Pons (tissue), 1 donor: ENCODE measurements around the gene ADAMTSL1.

Source experiments
- DNase-seq: peaks from one replicate; pipeline ENCODE4 v3.0.0-alpha.2; 2016; ENCODE audit warnings: low spot score

ADAMTSL1 gene

DNA sequence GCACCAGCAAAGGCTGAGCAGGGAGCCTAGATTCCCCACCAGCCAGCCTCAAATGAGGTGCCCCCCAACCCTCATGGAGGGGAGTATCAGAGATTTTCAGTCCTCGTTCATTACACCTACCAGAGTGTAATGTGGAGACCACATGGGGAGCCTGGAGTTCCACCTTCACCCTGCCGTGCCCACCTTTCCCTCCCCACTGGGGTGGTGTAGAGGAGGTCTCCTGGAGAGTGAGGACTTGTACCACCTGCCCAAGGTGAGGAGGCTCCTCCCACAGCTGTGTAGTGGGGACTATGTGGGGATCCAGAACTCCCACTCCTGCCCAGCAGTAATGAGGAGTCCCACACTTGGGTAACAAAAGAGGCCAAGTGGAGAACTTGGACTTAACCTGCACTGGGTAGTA is 337.2 kb downstream of the ADAMTSL1 start:
- no peak for DNase-seq

DNA sequence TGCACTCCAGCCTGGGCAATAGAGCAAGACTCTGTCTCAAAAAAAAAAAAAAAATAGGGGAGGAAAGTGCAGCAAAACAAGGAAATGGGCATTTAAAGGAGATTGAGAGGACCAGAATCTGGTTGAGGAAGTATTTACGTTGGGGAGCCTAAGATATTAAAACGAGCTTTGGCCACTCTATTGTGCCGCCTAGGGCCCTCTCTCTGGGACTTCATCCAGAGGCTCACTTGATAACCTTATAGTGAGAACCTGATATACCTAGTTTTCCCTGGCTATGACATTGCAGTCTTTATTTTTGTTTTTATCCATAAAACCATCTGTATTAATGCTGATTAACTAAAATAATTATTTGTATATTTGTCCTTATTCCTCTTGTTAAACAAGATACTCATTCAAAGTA is 345.5 kb downstream of the ADAMTSL1 start:
- no peak for DNase-seq

DNA sequence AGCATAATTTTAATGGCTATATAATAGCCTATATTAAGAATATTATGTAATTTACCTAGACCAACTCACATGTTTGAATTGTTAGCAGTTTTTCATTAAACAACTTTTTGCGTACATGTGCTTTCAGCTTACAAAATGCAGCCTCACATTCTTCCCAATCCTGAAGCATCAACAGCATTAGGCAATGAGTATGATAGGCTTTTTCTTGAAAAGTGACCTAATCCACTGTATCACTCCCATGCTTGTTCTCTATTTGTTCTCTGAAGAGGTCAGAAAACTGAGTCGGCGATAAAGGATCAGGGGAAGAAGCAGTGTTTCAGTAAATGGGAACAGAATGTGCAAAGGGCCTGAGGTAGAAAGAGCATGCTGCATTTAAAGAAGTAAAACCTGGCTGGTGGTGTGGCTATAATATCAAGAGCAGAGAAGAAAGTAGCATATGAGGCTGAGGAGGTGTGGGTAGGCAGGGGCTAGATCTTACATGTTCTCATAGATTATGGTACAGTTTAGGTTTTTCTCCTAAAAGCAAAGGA is 346.7 kb downstream of the ADAMTSL1 start:
- no peak for DNase-seq

DNA sequence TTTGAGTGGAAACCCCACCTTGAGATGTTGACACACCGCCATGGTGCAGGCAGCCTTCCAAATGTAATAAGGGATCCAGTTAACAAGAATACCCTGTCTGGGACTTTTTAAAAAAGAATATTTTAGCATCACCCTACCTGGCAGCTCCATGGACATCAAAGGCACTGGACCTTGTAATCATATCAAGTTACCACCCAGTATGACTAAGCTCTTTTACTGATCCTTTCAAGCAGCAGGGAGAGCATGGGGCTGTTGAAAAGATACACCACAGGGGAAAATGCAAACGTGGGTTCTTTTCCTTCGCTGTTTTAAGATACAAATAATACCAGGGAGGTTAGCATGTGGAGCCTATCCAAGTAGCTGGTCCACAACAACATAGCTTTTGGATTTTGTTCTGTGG is 347.8 kb downstream of the ADAMTSL1 start:
- DNase-seq = no peak

DNA sequence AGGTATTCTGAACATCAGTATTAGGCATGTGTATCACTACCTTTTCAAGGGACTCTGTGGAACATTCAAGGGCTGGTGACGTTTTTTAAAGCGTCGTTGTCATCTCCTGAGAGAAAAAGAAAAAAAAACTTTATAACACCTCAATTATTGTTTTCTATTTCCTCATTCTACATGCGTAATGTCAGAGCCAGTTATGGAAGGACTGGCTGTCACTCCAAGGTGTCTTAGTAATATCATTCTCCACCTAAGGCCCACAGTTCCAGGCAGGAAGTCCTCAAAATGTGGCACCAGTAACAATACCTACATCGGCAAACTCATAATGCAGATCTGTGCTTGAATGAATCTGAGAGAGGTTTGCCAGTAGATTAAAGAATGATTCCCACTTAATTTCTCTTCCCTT is 348.9 kb downstream of the ADAMTSL1 start:
- no peak for DNase-seq

DNA sequence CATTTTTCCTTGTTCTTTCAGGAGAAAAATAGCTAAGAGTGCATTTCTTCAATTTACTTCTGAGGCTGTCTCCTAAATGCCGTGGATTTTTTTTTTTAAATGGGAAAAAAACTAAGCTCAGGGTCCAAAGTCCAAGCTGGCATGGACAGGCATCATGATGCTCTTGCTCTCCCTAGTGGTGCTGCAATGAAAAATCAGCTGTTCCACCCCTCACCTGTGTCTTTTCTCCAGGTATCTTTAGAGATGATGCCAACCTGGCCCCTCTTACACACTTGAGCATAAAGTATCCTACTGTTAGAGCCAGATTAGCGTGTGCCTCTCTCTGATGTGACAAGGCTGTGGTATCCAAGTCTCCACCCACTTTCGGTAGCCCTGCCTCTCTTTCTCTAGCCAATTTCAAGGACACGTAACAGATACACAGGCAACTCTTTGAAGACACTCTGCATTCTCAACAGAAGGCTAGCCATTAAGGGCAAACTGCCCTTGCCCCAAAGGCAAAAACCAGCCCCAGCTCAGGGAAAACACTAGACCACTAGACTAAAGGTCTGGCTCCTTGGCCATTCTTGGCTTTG is 350.2 kb downstream of the ADAMTSL1 start:
- DNase-seq = peak; percentile 9

DNA sequence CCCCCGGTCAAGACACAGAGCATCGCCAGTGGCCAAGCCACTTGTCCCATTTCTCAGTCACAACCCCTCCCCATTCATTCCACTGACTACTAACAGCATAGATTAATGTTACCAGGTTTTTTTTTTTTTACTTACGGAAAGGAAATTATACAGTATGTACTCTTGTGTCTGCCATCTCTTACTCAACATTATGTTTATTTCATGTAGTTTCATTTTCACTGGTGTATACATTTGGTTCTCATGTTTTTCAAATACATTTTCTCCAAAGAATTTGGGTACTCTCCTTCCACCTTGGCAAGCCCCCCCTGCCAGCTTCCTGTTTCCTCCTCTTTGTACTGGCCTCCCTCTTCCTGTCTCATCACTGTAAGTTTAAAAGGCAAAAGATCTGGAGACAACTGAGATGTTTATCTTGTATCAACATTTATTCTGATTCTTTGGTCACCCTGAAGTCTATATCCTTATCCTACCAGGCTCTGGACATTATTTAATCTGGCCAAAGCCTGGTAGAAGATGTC is 351.8 kb downstream of the ADAMTSL1 start:
- no peak for DNase-seq

DNA sequence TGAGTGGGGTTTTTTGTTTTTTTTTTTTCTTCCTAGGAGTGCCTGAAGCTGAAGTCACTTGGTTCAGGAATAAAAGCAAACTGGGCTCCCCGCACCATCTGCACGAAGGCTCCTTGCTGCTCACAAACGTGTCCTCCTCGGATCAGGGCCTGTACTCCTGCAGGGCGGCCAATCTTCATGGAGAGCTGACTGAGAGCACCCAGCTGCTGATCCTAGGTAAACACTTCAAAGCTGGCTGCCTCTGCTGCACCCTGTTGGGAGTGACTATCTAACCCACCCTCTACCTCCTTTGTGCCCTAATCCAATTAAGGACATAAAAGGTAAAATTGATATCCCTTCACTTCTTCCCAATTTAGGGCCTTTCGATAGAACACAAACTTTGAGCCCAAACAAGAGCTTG is 352.3 kb downstream of the ADAMTSL1 start:
- DNase-seq = no peak

DNA sequence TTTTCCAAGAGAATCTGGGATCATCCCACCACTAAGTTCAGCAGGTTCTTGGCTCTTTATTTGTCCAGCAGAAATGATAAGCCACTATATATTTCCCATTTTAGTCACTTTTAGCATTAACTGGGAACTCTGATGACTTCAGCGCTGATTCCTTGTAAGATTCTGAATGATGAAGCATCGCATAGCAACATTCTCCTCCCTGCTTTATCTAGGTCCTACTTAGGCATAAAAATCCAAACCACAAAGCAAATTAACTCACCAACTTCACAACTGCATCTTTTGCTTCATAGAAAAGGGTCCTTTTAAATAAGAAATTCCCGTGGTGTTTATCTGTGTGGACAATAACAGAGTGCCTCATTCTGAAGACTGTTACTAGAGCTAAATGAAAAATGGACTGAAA is 355.1 kb downstream of the ADAMTSL1 start:
- DNase-seq = no peak

DNA sequence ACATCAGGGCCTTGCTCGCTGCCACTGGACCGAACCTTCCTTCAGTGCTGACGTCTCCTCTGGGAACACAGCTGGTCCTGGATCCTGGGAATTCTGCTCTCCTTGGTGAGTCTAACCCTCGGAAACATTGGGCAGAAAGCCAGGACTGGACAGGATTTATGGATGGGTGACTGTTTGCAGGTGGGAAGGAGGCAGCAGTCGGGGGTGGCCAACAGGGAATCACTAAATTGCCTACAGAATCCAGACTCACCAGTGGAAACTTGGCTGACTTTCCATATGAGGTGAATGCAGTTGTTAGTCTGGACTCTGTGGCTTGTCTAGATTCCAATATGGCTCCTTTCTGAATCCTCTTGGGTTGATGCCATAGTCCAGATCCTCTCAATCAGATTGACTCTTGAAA is 355.9 kb downstream of the ADAMTSL1 start:
- no peak for DNase-seq

DNA sequence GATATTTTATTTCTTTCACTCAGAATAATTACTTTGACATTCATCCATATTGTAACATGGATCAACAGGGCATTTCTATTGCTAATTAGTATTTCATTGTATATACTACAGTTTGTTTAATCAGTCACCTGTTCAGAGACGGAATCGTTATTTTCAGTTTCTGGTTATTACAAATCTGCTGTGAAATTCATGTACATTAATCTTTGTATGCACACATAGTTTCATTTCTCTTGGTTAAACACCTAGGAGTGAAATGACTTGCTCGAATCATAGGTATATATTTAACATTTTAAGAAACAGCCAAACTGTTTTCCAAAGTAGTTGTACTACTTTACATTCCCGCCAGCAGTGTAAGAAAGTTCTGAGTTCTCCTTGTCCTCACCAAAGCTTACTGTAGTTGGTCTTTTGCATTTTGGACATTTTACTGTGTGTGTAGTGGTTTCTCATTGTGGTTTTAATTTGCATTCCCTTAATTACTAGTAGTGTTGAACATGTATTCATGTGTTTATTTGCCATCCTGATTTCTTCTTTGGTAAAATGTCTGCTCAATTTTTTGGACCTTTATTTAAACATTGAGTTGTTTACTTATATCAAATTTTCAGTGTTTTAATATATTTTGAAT is 360.9 kb downstream of the ADAMTSL1 start:
- DNase-seq = no peak

DNA sequence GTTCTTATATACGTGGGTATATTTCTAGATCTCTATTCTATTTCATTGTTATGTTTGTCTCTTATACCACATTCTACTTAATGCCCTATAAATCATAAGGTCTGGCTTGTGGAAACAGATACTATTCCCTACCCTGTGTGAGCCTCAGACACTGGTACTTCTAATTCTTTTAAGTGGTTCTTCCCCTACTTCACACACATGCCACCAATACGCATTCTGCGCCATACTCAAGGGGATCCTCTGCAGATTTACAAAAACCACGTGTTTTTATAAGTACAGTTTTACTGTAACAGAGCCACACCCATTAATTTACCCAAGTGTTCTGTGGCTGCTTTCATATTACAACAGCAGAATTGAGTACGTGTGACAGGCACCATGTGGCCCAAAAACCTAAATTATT is 363.4 kb downstream of the ADAMTSL1 start:
- DNase-seq = no peak

DNA sequence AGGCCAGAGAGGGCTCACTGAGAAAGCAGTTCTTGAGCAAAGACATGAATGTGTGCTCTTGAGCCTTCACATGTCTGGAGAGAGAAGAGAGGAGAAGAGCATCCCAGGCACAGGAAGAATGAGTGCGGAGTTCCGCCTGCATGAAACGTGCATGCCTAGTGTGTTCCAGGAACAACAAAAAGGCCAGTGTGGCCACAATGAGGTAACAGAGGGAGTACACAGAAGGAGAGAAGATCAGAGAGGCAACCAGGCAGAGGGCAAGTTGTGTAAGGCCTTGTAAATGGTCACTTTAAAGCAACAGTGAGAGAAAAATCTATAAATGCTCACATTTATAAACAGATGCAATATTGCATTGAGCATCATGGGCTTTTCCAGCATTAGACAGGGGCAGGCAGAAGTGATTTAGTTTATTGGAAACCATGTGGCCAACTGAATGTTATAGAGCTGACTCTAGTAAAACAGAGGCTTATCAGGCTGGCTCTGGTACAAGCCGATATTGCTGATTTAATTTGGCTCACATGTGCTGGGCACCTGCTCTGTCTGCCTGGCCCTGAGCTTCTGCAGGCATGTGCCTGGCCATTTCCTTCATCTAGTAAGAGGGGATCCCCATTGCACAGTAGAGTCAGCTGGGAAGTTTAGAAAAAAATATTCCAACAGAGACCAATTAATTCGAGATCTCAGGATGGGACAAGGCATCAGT is 373.8 kb downstream of the ADAMTSL1 start:
- no peak for DNase-seq

DNA sequence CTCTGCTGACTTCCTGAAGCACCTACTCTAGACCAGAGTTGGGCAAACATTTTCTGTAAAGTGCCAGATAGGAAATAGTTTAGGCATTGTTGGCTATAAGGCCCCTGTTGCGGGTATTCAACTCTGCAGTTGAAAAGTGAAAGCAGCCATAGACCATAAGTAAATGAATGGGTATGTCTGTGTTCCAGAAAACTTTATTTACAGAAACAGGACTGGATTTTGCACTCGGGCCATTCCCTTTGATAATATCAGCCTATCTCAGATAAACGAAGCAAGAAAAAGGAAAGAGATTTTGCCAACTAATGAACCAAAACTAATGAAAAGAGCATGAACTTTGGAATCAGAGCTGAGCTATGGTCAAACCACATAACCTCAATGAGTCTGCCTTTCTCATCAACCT is 374.7 kb downstream of the ADAMTSL1 start:
- DNase-seq = no peak

DNA sequence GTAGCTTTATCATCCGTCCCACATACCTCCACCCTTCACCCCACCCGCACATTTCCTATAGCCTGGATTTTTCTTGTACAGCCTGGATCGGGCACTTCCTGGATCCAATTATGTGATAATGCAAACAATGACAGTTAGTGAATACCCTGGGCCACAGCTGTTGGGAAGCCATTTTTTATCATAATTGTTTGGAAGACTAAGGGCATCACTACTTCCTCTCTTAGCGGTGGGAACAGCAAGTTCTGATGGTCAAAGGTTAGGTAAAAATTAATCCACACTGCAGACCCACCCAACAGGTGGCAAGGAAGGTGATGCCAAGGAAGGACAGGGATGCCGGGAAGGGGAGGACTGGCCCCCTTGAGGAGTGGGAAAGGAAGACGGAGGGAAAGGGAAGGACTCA is 375.3 kb downstream of the ADAMTSL1 start:
- no peak for DNase-seq

DNA sequence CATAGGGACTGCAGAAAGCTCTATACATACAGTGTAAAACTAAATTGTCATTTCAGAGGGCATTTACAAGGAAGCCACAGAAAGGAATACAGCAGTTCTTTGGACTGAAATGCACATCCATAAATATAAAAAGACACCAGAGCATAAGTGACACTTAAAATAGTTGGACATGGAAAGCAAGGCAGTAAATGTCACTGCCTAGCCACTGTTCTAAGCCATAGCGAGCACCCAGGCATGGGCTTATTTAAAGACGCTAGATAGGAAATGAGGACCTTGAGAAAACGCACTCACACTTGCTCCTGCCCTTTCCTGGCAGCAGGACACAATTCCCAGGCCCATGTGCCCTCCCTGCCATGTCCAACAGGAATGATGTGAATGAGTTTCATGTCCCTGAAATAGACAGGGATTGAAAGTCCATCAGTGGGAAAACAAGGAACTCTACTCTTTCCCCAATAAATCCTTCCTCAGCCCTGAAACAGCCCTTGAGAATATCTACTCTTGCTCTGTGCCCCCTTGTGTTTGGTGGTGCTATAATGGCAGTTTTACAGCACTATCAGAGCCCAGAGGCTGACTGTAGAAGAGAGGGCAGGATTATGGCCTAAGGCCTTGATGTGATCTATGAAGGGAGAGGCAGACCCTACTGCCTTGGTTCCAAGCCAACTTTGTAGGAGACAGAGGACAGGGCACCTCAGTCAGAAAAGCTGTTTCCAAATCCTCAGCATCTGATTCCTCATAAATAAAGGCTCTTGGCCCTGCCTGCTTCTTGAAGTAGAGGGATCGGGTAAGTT is 376.1 kb downstream of the ADAMTSL1 start:
- DNase-seq = no peak

DNA sequence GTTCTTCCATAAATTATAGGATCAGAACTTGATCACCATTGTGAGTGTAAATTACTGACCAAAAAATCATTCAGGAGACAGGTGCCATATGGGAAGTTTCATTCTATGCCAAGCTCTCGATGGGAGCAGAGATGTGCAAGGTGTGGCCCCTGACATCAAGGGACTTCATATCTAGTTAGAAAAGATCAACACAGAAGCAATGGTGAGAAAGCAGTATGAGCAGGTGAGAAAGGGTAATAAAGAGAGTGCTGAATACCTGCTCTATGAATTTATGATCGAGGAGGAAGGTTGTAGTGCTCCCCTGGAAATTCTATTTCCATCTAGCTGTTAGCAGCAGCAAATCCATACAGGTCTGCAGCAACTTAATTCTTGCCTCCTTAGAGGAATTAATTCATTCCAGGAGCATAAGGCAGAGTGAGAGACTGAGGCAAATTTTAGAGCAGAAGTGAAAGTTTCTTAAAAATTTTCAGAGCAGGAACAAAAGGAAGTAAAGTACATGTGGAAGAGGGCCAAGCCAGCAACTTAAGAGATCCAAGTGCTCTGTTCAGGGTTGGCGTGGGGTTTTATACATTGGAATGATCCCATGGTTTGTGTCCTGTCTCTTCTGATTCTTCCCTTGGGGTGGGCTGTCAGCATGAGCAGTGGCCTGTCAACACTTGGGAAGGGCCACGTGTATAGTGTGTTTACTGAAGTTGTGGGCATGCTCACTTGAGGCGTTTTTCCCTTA is 377.3 kb downstream of the ADAMTSL1 start:
- no peak for DNase-seq

DNA sequence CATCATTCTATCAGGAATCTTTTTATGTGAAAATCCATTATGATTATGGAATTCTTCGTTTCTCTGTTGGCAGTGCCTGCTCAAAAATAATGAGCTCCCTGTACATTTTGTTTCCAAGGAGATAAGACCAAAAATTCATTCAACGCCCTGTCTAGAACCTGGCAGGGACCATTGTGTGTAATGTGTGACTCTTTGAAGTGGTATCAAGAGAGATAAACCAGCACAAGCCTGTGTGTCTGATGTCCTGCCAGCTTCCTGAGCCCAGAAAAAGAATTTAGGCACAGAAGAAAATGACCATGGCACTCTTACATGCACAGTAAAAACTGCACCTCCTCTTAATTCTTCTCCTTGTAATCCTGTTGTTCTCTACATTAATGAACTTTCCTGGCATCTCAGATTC is 381.7 kb downstream of the ADAMTSL1 start:
- DNase-seq = no peak

DNA sequence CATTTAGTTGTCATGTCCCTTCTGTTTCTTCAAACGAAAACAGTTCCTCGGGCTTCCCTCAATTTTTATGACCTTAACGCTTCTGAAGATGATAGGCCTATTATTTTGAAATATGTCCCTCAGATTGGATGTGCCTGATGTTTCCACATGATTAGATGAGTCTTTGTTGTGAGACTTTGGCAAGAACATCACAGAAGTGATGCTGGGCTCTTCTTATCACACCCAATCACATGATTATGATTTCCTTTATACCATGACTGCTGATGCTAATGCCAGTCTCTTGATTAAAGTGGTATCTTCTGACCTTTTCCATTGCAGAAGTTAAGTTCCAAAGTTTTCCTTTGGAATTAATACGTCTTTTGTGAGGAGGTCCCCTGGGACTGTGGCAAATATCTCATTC is 383.4 kb downstream of the ADAMTSL1 start:
- DNase-seq = no peak

DNA sequence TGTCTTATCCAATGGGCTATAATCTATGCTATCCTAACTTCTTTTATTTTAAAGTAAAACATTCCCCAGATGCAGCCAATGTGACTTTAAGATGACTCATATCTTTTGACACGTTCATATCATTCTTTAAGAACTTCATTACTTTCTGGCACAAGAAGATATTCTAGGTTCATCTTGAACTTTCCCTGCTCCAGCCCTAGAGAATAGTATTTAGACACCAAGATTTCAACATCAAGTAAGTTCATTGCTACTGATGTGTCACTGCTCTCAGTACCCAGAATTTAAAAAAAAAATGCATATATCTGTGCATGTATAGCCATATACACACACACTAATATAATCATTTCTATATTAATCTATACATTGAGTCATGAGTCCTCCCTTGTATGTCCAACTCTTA is 383.8 kb downstream of the ADAMTSL1 start:
- DNase-seq = no peak

DNA sequence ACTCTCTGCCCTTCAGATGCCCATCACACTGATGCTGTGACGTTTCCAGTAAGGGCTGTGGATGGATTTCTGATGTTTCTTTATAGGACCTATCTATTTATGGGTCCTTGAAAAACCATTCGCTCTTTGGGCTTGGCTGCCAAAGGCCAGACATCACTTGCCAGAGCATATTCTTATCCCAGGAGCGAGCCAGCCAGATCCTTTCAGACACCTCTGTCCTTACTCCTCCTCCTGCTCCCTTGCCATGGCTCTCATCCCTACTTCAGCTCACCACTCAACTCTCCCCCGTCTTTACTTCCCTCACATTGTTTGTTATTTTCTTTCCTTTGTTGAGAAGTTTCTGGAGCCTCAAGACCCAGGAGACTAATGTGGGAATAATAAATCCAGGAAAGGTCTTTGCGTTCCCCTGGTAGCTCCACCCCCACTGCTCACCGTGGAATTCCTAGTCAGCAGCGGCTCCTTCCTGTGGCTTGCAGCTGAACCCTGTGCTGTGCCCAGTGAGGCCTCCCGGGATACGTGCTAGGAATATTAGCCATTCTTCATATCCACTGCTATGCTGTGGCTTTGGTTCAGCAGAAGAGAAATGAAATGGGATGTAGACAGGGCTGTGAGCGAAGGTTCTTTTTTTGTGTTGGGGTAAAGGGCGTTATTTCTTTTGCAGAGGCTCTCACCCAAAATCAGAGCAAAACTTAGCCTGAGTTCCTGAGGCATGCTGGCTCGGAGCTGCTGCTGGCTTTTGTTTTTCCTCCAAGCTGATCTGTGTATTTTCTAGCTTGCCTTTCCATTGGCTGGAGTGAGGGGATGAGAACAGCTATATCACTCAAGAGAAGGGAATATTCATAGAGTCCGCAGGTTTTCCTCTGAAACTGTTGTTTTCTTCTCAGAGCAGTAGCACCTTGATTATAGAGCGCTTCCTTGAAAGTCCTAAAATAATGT is 387.9 kb downstream of the ADAMTSL1 start:
- peak; percentile 8 for DNase-seq
